ENCODE measurements around the gene ESYT1.

The ESYT1 gene

GRCh38 chr12:56080556-56081138 is 47.4 kb upstream of the ESYT1 start:
- TF ChIP-seq POLR2AphosphoS5 (IDR thresholded peaks at IDR 0.05; ENCODE audit: low read depth, low read length) (no peak), FOXP2 (optimal IDR thresholded peaks at IDR 0.05; ENCODE audit: borderline replicate concordance, extremely low read depth, extremely low read length, insufficient read depth) (no peak), REST (IDR thresholded peaks at IDR 0.05; ENCODE audit: insufficient read depth in 1 of 2, low read depth in 2 of 2, low read length in 2 of 2) (no peak), TAF1 (IDR thresholded peaks at IDR 0.05; ENCODE audit: borderline replicate concordance, insufficient read depth, low read length) (no peak), SIN3A (IDR thresholded peaks at IDR 0.05; ENCODE audit: borderline replicate concordance, insufficient read depth, low read length) (no peak)

GRCh38 chr12:56081393-56082347 is 46.4 kb upstream of the ESYT1 start:
- TF ChIP-seq SIN3A (IDR thresholded peaks at IDR 0.05; ENCODE audit: borderline replicate concordance, insufficient read depth, low read length) (no peak), REST (IDR thresholded peaks at IDR 0.05; ENCODE audit: insufficient read depth in 1 of 2, low read depth in 2 of 2, low read length in 2 of 2) (no peak), FOXP2 (optimal IDR thresholded peaks at IDR 0.05; ENCODE audit: borderline replicate concordance, extremely low read depth, extremely low read length, insufficient read depth) (no peak), TAF1 (IDR thresholded peaks at IDR 0.05; ENCODE audit: borderline replicate concordance, insufficient read depth, low read length) (no peak), POLR2AphosphoS5 (IDR thresholded peaks at IDR 0.05; ENCODE audit: low read depth, low read length) (no peak)

DNA sequence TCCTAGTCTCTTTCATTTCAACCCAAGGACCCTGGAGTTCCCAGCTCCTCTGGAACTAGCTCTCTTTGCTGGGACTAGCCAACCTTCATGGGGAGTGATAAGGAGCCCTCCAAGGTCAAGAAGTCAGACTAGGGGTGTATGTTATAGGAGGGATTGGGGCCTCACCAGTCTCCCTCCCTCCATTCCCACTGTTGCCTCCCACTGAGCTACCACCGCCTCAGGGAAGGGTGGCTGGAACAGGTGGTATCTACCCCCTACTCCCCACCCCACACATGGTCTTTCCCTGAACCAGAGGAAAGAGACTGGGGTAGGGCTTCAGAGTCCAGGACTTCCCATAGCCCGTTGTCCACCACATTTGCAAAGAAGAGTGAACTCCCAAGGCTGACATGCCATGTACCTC is 45.7 kb upstream of the ESYT1 start:
- TF ChIP-seq SIN3A (IDR thresholded peaks at IDR 0.05; ENCODE audit: borderline replicate concordance, insufficient read depth, low read length) (no peak), TAF1 (IDR thresholded peaks at IDR 0.05; ENCODE audit: borderline replicate concordance, insufficient read depth, low read length) (no peak), POLR2AphosphoS5 (IDR thresholded peaks at IDR 0.05; ENCODE audit: low read depth, low read length) (no peak), FOXP2 (optimal IDR thresholded peaks at IDR 0.05; ENCODE audit: borderline replicate concordance, extremely low read depth, extremely low read length, insufficient read depth) (no peak), REST (IDR thresholded peaks at IDR 0.05; ENCODE audit: insufficient read depth in 1 of 2, low read depth in 2 of 2, low read length in 2 of 2) (no peak)

- TF ChIP-seq POLR2AphosphoS5 (IDR thresholded peaks at IDR 0.05; ENCODE audit: low read depth, low read length) (no peak), SIN3A (IDR thresholded peaks at IDR 0.05; ENCODE audit: borderline replicate concordance, insufficient read depth, low read length) (no peak)
These were observed 45.1 kb upstream of the ESYT1 start for GRCh38 chr12:56082967-56083366.

GRCh38 chr12:56084958-56085543 is 43.0 kb upstream of the ESYT1 start:
- TF ChIP-seq POLR2AphosphoS5 (IDR thresholded peaks at IDR 0.05; ENCODE audit: low read depth, low read length) (no peak), TAF1 (IDR thresholded peaks at IDR 0.05; ENCODE audit: borderline replicate concordance, insufficient read depth, low read length) (no peak), FOXP2 (optimal IDR thresholded peaks at IDR 0.05; ENCODE audit: borderline replicate concordance, extremely low read depth, extremely low read length, insufficient read depth) (no peak), SIN3A (IDR thresholded peaks at IDR 0.05; ENCODE audit: borderline replicate concordance, insufficient read depth, low read length) (no peak), REST (IDR thresholded peaks at IDR 0.05; ENCODE audit: insufficient read depth in 1 of 2, low read depth in 2 of 2, low read length in 2 of 2) (no peak)

Measured in PFSK-1 (cell line).